ENCODE data around the gene MRPL37. TPM values are rescaled to one million over a fixed set of nuclear protein-coding genes. Genes with fewer than 3 reads are reported as not detected.
A peak's percentile ranks its signal among the peaks of the same experiment; 100 is the strongest.
"Not testable (repeated sequence)": the region's sequence is repeated elsewhere in the genome, so short reads cannot be mapped to it uniquely, and the experiment has no call there.

MRPL37 gene
- total RNA-seq: 96.3 and 112 TPM in 2 replicates
- 111 TPM for polyA plus RNA-seq (2012)

DNA sequence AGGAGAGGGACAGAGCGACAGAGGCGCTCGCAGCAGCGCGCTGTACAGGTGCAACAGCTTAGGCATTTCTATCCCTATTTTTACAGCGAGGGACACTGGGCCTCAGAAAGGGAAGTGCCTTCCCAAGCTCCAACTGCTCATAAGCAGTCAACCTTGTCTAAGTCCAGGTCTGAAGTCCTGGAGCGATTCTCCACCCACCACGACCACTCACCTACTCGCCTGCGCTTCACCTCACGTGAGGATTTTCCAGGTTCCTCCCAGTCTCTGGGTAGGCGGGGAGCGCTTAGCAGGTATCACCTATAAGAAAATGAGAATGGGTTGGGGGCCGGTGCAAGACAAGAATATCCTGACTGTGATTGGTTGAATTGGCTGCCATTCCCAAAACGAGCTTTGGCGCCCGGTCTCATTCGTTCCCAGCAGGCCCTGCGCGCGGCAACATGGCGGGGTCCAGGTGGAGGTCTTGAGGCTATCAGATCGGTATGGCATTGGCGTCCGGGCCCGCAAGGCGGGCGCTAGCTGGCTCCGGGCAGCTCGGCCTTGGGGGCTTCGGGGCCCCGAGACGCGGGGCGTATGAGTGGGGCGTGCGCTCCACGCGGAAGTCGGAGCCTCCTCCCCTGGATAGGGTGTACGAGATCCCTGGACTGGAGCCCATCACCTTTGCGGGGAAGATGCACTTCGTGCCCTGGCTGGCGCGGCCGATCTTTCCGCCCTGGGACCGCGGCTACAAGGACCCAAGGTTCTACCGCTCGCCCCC lies at the start of gene MRPL37, which contains the start of gene CYB5RL:
MRPL37 (plus strand) TSS at position 403 of the 754 bp plus-strand sequence; CDS start at position 480, 77 bp downstream.
CYB5RL (minus strand) TSS at position 266 of the 754 bp plus-strand sequence. CDS start 4,414 bp downstream, outside the sequence.
- peak; percentile 98 for DNase-seq (ENCODE audit: low read depth)

DNA sequence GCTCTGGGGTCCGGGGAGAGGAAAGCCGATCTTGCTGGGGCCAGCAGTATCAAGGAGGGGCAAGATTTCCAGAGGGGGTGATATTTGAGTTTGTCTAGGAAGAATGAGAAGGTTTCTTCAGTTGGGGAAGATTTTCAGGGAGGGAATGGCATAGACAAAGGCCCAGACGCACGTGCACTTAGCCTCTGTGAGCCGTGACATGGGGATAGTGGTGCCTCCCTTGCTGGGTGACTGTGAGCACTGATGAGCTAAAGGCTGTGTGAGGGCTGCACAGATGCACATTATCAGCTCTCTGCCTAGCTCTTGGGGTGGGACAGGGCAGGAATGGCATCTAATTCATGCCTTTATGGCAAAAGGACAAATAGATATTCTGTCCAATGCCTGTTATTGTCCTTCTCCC lies 49.0 kb upstream of the MRPL37 start:
- no peak for DNase-seq (ENCODE audit: low read depth)

DNA sequence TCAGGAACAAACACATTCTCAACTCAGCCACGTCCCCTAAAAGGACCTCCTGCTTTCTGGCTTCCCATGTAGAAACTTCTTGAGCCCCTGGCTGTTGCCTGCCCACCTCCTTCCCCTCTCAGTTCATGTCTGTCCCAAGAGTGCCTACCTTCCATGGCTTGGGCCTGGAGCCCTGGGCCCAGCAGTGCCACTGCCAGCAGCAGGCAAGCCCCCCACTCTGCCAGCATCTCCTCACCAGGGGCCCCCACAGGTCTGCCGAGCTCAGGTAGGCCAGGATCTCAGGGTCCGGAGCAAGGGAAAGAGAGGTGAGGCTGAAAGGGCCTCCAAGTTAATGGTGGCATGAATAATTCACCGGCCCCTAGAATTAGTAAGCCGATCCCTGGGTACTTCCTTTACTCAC lies 47.3 kb upstream of the MRPL37 start, which contains the start of gene CDCP2:
CDCP2 (minus strand) TSS at position 305 of the 400 bp plus-strand sequence; CDS start at position 227, 78 bp downstream.
- DNase-seq (ENCODE audit: low read depth): no peak

DNA sequence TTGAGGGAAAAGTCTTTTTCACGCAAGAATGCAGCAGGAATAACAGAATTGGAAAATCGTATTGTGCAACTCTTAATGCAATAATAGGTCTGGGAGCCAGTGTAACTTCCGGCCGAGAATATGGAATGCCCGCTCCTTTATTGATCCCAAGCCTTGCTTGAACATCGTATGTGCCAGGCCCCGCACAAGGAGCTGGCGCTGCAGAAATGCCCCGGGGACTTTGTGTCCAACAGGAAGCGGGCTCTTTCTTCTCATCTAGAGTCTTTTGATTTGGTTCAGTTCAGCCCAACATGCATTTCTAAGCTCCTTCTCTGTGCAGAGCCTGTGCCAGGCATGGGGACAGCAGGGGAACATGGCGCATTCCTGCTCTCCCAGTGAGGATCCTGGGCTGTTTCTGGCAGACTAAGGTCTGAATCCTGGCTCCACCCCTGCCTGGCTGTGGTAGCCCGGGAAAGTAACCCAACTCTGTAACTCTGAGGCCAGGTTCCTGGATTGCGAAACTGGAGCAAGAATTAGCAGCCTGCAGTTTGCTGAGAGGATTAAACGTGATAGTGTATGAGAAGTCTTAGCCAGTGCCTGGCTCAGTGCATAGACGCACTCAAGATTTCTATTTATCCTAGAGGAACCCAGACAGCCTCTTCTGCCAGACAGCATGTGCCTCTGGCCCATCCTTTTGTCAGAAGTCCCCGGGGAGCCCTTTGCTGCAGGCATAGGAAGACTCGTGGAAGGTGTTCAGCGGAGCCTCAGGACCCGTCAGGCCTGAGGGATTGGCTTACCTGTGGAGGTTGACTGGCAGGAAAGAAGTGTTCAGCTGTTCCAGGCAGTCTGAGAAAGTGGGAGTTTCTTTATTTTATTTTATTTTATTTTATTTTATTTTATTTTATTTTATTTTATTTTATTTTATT lies 46.2 kb upstream of the MRPL37 start:
- peak; percentile 49 for DNase-seq (ENCODE audit: low read depth)

DNA sequence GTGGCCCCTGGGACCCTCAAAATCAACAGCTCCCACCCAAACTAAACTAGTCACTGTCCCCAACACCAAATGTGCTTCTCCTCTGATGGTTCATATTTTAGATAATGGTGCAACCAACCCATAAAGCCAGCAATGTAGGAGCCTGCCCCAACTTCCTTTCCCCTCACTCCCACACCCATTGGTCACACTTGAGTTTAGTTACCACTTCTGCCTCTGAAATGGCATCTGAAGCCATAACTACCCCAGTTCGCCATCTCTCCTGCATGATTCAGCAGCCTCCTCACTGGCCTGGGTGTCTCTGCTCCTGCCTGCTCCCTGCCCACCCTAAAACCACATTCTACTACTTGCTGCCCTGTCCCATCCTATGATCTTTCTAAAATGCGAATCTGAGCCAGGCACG lies 43.8 kb upstream of the MRPL37 start:
- no peak for DNase-seq (ENCODE audit: low read depth)

DNA sequence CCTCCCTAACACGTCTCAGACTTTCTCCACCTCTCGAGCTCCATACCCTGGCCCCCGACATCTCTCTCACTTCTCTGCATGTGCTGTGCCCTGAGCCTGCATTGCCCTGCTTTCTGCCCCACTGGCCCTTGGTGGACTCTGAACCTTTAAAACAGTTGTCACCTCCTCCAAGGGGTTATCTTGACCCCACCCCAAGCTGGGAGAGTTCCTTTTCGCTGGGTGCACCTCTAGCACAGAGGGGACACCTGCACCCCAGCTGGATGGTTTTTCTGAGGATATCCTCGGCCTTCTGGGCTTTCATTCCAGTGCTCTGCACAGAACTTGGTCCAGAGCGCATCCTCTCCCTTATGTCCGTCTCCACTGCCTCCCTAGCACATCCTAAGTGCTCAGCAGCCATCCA lies 43.0 kb upstream of the MRPL37 start:
- no peak for DNase-seq (ENCODE audit: low read depth)

DNA sequence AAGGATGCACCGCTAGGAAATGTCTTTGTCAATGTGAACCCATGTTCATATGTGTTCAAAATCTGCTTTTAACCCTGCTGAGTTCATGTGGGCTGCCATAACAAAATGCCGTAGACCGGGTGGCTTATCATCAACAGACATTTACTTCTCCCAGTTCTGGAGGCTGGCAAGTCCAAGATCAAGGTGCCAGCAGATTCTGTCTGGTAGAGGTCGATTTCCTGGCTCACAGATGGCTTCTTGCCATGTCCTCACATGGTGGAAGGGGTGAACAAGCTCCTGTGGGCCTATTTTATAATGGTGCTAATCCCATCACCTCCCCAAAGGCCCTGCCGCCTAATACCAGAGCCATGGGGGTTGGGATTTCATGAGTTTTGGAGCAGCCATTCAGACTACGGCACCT lies 42.6 kb upstream of the MRPL37 start:
- DNase-seq (ENCODE audit: low read depth): no peak

DNA sequence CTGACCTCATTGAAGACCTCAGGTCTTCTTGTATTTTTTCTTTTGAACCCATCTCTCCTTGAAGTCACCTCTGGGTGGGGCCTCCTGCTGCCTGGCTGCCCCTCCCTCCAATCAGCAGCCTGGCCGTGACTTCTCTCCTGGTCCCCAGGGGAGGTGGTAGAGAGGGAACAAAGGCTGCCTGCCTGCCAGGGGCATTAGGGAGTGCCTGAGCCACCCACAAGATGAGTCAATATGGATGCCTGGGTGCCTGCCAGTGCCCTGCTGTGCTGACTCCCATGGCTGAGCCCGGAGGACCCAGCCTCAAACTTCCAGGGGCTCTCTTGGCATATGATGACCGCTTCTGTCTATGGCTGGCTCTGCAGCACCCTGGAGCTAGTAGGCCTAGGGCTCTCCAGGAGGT lies 41.9 kb upstream of the MRPL37 start:
- peak; percentile 89 for DNase-seq (ENCODE audit: low read depth)

DNA sequence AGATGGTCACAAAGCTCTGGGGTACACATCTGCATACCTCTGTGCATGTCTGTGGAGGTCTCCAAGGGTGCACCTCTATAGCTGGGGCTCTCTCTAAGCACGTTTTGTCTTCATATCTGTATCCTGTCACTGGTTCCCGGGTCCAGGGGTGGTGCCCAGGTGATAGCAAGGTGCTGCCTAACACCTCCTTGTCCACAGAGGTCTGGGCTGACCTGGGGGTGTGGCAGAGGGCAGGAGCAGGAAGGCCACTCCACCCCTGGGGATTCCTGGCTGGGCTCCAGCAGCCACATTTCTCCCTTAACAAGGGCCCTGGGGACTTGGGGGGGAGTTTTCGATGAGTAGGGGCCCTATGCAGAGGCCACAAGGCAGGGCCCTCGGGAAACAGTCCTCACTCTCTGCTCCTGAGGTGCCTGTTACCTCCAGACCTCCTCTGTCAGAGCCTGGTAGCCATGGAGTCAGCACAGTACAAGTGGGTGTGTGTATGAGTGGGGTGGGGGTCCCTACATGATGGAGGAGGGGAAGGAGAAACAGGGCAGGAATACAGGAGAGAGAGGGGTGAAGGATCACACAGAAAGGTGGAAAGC lies 40.1 kb upstream of the MRPL37 start:
- DNase-seq (ENCODE audit: low read depth): no peak

DNA sequence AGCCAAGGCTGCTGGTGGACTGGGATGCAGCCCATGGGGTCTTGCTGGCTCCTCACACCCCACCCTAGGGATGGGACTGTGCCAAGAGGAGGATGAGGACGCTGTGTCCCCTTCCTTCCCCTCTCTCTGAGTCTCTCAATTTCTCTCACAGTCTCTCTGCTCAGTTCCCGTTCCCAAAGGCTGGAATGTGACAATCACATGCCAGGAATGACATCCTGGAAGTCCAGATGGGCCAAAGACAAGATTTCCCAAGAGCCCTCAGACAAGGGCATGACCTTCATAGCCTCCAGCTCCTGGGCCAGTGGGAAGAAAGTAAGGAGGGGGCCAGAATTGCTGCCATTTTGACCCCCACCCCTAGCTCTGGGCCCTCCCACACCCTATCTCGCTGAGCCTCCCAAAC lies 39.6 kb upstream of the MRPL37 start:
- no peak for DNase-seq (ENCODE audit: low read depth)

DNA sequence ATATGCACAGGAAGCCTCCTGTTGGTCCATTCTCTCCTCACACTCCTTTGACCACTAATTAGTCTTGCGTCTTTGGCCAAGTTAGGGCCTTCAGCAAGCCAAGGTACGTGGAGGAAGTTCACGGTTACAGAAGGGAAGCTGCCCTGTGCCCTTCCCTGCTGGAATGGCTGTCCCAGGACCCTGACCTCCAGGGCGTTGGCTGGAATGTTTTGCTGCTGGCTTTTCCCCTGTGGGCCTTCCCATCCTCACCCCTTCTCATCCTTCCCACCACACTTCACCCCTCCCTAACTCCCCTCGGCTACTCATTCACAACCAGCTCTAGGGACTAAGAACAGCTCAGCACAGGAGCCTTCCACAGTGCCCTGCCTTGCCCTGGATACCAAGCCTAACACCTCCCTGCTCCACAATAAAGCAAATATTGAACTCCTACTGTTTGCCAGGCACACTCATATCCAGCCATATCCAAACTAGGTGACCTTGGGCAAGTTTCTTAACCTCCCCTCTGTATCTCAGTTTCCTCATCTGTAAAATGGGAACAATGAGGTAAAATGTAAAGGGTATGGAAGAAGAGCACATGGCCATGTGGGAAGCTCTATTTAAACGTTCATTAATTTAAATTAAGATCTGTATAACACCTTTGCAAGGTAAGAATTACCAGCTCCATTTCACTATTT lies 38.3 kb upstream of the MRPL37 start:
- no peak for DNase-seq (ENCODE audit: low read depth)

DNA sequence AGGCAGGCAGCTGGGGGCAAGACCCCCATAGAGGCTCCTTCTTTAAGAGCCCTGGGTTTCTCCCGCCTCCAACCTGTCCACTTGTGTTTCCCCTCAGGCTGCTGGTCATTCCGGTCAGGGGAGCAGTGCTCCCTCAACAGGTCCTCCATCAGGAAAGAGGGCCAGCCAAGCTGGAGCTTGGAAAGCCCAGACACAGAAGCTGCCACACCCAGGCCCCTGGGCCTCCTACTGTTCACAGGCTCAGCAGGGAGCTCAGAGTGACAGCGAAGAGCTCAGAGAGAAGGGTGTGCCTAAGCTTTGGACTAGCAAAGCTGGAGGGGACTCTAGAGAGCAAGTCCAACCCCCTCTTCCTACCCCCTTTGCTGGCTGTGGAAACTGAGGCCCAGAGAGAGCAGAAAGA lies 36.9 kb upstream of the MRPL37 start:
- DNase-seq (ENCODE audit: low read depth): no peak

DNA sequence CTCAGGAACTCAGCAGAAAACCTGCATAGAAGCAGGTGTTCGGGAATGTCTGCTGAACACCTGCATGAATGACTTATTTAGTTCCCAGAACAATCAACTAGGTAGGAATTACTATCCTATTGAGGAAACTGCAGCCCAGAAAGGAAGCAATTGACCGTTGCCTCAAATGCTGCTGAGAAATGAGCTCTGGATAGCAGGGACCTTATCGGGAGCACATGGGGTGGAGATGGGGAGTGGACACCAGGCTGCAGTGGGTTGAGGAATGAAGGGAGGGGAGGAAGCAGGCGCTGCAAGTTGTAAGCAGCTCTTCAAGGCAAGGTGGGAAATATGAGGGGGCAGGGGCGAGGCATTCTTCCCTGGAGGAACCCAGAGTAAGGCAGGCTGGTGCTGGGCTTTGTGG lies 36.4 kb upstream of the MRPL37 start:
- no peak for DNase-seq (ENCODE audit: low read depth)

DNA sequence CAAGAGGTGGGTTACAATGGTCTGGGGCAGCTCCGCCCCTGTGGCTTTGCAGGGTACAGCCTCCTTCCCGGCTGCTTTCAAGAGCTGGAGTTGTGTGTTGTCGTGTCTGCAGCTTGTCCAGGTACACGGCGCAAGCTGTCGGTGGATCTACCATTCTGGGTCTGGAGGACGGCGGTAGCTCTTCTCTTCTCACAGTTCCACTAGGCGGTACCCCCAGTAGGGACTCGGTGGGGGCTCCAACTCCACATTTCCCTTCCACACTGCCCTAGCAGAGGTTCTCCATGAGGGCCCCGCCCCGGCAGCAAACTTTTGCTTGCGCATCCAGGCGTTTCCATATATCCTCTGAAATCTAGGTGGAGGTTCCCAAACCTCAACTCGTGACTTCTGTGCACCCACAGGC lies 34.8 kb upstream of the MRPL37 start:
- DNase-seq (ENCODE audit: low read depth): no peak

DNA sequence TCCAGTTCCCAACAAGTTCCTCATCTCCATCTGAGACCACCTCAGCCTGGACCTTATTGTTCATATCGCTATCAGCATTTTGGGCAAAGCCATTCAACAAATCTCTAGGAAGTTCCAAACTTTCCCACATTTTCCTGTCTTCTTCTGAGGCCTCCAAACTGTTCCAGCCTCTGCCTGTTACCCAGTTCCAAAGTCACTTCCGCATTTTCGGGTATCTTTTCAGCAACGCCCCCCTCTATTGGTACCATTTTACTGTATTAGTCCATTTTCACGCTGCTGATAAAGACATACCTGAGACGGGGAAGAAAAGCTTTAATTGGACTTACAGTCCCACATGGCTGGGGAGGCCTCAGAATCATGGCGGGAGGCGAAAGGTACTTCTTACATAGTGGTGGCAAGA lies 33.6 kb upstream of the MRPL37 start:
- DNase-seq (ENCODE audit: low read depth): not testable (repeated sequence)

DNA sequence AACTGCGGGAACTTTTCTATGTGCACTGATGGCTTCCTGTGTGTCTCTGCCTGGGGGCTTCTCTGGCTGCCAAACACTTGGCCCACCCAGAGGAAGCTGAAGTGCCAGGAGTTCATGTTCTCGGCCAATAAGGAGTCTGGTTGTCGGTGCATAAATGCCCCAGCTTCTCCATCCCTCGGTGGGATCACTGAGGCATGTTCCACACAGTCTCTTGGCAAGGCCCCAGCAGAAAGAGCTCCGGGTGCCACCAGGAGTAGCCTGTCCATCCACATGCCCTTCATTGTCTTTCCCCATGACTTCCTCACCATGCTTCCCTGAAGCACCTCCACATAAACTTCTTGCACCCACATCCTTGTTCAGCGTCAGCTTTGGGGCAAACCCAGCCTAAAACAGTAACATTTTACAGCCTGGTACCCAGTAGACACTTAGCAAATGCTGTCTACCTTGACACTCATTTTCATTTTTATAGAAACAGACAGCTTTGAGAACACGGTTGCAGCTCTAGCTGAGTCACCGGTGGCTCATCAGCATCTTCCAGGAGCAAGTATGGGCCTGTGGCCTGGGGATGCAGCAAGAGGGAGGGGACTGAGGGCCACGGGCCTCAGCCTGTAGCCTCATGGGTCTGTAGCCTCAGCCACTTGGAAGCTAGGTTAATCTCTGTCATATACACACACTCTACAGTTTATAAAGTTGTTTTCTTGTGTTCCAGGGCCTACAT lies 32.4 kb upstream of the MRPL37 start:
- no peak for DNase-seq (ENCODE audit: low read depth)

DNA sequence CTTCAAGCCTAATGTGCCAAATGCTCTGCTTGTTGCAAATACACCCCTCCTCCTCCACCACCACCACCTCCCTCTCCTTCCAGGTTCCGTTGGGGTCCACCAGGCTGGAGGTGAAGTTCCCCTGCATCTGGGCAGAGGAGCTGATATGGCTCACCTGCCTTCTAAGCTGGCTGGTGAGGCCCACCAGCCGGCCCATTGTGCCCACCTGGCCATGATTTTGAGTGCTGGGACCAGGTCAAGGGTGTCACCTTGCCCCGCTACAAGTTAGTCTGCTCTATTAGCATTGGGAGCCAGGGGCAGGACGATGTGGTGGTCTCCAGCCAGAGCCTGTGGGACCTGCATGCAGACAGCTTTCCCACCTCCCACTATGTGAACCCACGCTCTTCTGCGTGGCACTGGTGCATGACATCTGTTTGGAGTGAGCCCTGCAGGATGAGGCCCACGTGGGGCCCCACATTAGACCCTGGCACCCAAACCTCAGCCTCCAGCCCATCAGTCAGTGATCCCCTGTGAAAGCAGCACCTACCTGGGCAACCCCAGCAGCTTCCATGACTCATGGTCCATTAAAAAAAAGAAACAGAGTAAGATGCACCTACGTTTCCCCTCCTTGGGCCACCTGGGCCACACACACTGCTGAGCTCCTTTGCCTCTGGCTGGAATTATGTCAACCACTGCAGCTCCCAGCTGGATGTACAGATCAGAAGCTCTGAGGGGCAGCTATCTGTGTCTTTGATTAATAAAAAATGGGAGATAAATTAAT lies 31.6 kb upstream of the MRPL37 start:
- no peak for DNase-seq (ENCODE audit: low read depth)

DNA sequence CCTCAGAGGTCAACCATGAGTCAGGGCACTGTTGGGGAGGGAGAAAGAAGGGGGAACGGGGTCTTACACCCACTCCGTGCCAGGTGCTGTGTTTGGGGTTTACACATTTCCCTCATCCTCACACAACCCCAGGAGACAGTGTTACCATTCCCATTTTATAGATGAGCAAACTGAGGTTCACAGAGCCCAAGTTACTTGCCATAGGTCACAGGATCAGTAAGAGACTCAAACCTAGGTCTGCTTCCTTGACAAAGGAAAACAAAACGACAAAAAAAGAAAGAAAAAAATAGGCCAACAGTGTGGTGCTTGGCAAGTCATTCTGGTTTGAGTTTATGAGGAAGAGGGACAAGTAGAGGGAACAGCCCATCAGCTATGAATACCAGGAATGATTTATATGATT lies 30.9 kb upstream of the MRPL37 start:
- DNase-seq (ENCODE audit: low read depth): no peak

DNA sequence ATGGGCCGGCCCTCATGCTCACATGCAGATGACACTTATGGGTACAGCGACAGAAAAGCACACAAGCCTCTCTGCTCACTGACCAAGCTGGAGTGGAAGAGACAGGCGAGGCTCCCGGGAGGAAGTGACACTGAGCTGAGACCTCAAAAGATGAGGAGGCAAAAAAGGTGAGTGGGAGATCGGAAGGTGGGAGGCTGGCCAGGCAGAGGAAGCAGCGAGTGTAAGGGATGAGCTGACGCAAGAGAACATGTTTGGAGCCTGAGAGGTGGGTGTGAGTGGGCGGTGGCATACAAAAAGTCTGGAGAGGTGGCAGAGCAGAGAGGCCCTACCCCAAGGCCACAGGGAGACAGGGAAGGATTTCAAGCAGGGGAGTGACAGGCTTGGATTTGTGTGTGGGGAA lies 29.0 kb upstream of the MRPL37 start:
- no peak for DNase-seq (ENCODE audit: low read depth)

DNA sequence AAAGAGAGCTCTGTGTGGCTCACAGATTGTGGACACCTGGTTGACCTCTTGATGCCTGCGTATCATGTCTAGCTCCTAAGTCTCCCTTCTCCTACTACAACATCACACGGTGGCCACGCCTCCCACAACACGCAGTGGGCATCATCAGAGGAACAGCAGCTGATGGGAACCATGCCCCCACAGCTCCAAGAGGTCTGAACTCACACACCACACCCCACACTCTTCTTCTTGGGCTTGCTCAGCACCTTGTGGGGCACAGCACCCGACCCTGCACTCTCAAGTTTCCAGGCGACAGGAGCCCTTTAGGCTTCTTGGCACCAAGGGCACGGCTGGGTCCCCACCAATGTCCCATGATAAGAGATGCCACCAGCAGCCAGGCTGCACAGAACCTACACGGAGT lies 28.4 kb upstream of the MRPL37 start:
- no peak for DNase-seq (ENCODE audit: low read depth)
